ENCODE data around the gene CFLAR. TPM values are rescaled to one million over a fixed set of nuclear protein-coding genes. Genes with fewer than 3 reads are reported as not detected.
A peak's percentile ranks its signal among the peaks of the same experiment; 100 is the strongest.

CFLAR gene
- total and polyA plus RNA-seq, 9 of the 15 experiments (the other 6 are each of a cell fraction or from before 2014, with no cell fraction given) = 27.5 to 102 (median 54.0) TPM

DNA sequence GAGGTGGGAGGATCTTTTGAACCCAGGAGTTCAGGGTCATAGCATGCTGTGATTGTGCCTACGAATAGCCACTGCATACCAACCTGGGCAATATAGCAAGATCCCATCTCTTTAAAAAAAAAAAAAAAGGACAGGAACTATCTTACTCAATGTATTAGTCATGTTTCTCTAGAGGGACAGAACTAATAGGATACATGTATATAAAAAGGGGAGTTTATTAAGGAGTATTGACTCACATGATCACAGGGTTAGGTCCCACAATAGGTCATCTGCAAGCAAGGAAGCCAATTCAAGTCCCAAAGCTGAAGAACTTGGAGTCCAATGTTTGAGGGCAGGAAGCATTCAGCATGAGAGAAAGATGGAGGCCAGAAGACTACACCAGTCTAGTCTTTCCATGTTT lies 48.2 kb downstream of the CFLAR start:
- Histone ChIP-seq H4K20me1 (replicated peaks; ENCODE audit: control insufficient read depth, insufficient read depth, low read length) (no peaks in the 10 kb centered on the region), H3K9me1 (ENCODE audit: control insufficient read depth, insufficient read depth, low read length) (no peaks in the 10 kb centered on the region), H3K27ac (ENCODE audit: extremely low read depth, low read depth, low read length) (no peak overlapping the region), H3K36me3 (ENCODE audit: control insufficient read depth, insufficient read depth, low read length) (peaks cover 53% of the 10 kb centered on the region), H2AFZ (ENCODE audit: low read depth, low read length) (no peak overlapping the region), H3K4me2 (ENCODE audit: insufficient read depth, low read length) (no peak overlapping the region), H3K79me2 (ENCODE audit: control insufficient read depth, insufficient read depth, low read length) (no peaks in the 10 kb centered on the region; the same call in 2 of the 3 replicates), H3K4me1 (replicated peaks in 1 of 2; ENCODE audit: control insufficient read depth in 2 of 2, insufficient read depth in 2 of 2, low read length in 2 of 2) (no peaks in the 10 kb centered on the region; a peak in 1 of 5 replicates), H3K27me3 (ENCODE audit: control insufficient read depth in 2 of 2, insufficient read depth in 2 of 2, low read length in 2 of 2) (no peaks in the 10 kb centered on the region), H3K9ac (ENCODE audit: insufficient read depth in 1 of 2, low read depth in 2 of 2, low read length in 2 of 2) (no peak overlapping the region), H3K4me3 (no peak overlapping the region), H3K9me3 (replicated peaks; ENCODE audit: control insufficient read depth, insufficient read depth, low read depth, low read length) (peaks cover 3% of the 10 kb centered on the region)
- no peak for FAIRE-seq
- intact Hi-C loops (cut with micrococcal nuclease) = no loop called here
- BruUV-seq (replicated peaks) = no TSS peak
- CTCF ChIA-PET (ENCODE audit: low intra/inter-chr PET ratio) = no interaction called here
- DNase-seq (ENCODE audit: extremely low read depth in 1 of 4, low spot score in 3 of 4) = no peak
- POLR2A ChIA-PET = no interaction called here
- 100% methylated on average over 1 of the region's 1 CpG for WGBS (ENCODE audit: insufficient coverage, low coverage, missing lambda C conversion rate)
- TF ChIP-seq RFX1 (IDR thresholded peaks at IDR 0.05) (no peak), ZNF121 (CRISPR knock-in tag; conservative IDR thresholded peaks at IDR 0.05) (peak; percentile 40; the same call in 1 of the 2 replicates)
- ATAC-seq = no peak
- in situ Hi-C loops (cut with MboI) = no loop called here

DNA sequence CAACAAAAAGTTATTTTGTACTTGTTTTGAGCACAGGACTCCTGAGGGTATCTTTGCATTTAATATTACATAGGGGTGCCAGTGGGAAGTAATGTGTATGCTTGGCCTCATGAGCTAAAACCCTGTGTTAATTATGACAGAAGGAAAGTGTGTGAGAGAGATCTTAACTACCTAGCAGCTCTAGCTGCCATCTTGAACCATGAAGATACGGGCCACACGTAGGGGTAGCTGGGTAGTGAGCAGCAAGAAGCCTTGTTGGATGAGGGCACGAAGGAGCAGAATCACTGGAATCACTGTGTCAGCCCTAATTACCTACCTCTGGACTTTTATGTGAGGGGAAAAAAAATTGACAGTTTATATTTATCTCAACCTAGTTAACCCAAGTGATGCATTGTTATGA lies 51.6 kb downstream of the CFLAR start:
- Histone ChIP-seq H2AFZ (ENCODE audit: low read depth, low read length) (no peak overlapping the region), H3K4me3 (no peak overlapping the region), H3K79me2 (ENCODE audit: control insufficient read depth, insufficient read depth, low read length) (no peaks in the 10 kb centered on the region), H4K20me1 (replicated peaks; ENCODE audit: control insufficient read depth, insufficient read depth, low read length) (no peaks in the 10 kb centered on the region), H3K9me1 (ENCODE audit: control insufficient read depth, insufficient read depth, low read length) (no peaks in the 10 kb centered on the region), H3K36me3 (ENCODE audit: control insufficient read depth, insufficient read depth, low read length) (peaks cover 28% of the 10 kb centered on the region), H3K4me1 (replicated peaks in 1 of 2; ENCODE audit: control insufficient read depth in 2 of 2, insufficient read depth in 2 of 2, low read length in 2 of 2) (no peaks in the 10 kb centered on the region; a peak in 1 of 5 replicates), H3K27me3 (ENCODE audit: control insufficient read depth in 2 of 2, insufficient read depth in 2 of 2, low read length in 2 of 2) (no peaks in the 10 kb centered on the region), H3K4me2 (ENCODE audit: insufficient read depth, low read length) (no peak overlapping the region), H3K9ac (ENCODE audit: insufficient read depth in 1 of 2, low read depth in 2 of 2, low read length in 2 of 2) (no peak overlapping the region), H3K9me3 (replicated peaks; ENCODE audit: control insufficient read depth, insufficient read depth, low read depth, low read length) (peaks cover 3% of the 10 kb centered on the region), H3K27ac (ENCODE audit: extremely low read depth, low read depth, low read length) (no peak overlapping the region)
- FAIRE-seq = no peak
- WGBS (ENCODE audit: insufficient coverage, low coverage, missing lambda C conversion rate) = 97% methylated on average over 3 of the region's 3 CpGs
- intact Hi-C loops (cut with micrococcal nuclease) = no loop called here
- no peak for ATAC-seq
- CTCF ChIA-PET (ENCODE audit: low intra/inter-chr PET ratio) = no interaction called here
- in situ Hi-C loops (cut with MboI) = no loop called here
- no peak for DNase-seq (ENCODE audit: extremely low read depth in 1 of 4, low spot score in 3 of 4)
- BruUV-seq (replicated peaks) = no TSS peak
- POLR2A ChIA-PET = interaction anchor here (1.0 kb wide), 2 partner anchors 10 to 15 kb away, joined by 3 to 4 read pairs; partner anchors contain the start of gene CASP10
- TF ChIP-seq ZNF512 (tag; IDR thresholded peaks at IDR 0.05) = no peak
- TF ChIP-seq, protein P1, sequence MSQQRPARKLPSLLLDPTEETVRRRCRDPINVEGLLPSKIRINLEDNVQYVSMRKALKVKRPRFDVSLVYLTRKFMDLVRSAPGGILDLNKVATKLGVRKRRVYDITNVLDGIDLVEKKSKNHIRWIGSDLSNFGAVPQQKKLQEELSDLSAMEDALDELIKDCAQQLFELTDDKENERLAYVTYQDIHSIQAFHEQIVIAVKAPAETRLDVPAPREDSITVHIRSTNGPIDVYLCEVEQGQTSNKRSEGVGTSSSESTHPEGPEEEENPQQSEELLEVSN (IDR thresholded peaks at IDR 0.05; ENCODE audit: borderline replicate concordance in 1 of 2, extremely low read depth in 1 of 2, insufficient read depth in 1 of 2, insufficient read length in 1 of 2, low read depth in 1 of 2, low read length in 1 of 2, poor library complexity in 1 of 2, severe bottlenecking in 1 of 2) = no peak

Data from K562 (cell line).